ENCODE results near the gene RAB11B.
"Not testable (repeated sequence)": the region's sequence is repeated elsewhere in the genome, so short reads cannot be mapped to it uniquely, and the experiment has no call there.

The RAB11B gene

GRCh38 chr19:8389891-8390616 is at the start of gene RAB11B:
Gene RAB11B, plus strand, starts transcription at chr19:8390360. Its CDS starts 57 bp downstream, at chr19:8390417.
- peak; percentile 69 to 100 (median 98) for DNase-seq

DNA sequence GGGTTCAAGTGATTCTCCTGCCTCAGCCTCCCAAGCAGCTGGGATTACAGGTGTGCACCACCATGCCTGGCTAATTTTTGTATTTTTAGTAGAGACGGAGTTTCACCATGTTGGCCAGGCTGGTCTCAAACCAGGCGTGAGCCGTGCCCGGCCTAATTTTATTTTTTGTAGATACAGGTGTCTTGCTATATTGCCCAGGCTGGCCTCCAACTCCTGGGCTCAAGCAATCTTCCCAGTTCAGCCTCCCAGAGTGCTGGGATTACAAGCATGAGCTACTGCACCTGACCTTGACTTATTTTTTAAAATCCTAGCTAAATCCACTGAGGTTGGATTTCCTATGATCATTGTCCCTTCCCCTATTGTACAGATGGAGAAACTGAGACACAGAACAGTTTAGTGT is 48.7 kb upstream of the RAB11B start:
- not testable (repeated sequence) for DNase-seq

GRCh38 chr19:8342316-8342683 is 47.9 kb upstream of the RAB11B start:
- DNase-seq, result no peak

DNA sequence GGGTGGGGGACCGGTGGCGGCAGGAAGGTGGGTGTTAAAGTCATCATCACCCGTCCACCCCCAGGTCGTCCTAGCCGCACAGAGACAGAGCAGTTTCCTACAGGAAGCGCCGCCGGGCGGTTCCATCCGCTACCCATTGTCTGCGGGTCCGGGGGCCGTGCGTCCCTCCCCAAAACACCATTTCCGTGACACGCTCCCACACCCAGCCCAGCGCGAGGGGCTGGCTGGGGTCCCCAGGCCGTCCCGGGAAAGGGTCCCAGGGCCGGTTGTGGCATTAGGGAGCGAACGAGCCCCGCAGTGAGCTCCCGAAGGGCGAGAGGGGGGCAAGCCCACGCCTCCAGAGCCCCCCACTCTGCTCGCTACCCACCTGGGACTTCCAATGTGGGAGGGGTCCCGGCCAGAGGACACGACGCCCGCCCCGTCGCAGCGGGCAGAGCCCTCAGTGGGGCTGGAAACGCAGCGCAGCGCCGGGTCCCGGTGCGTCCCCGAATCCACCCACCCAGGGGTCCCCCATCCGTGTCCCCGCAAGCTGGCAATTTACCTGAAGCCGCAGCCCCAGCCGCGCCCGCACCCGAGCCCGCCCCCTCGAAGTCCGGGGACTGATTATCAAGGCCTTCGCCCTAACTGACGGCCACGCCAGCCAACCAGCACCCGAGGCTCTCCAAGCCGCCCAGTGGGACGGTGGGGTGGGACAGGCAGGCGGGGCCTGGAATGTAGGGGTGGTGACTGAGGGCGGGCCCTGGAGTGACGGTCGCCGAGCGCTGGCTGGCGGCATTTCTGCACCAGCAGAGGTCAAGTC is 47.3 kb upstream of the RAB11B start, which contains the start of gene KANK3:
Gene KANK3, minus strand, starts transcription at position 579 of the 799 bp plus-strand sequence. CDS start 5,434 bp downstream, outside the sequence.
- DNase-seq, result peak in 13 of 14 donors; percentile 34 to 87 (median 70)

DNA sequence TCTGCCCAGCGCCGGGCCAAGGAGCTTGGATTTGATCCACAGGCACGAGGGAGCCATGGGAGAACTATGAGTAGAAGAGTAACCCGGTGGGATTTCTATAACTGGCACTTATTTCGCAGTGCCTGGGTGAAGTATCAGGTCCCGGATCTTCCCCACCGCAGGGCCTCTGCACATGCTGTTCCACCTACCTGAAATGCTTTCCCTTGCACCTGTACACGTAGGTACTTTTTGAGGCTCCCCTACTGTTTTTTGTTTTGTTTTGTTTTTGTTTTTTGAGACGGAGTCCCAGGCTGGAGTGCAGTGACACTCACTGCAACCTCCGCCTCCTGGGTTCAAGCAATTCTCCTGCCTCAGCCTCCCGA is 46.7 kb upstream of the RAB11B start:
- DNase-seq, result no peak

GRCh38 chr19:8349629-8350372 is 40.4 kb upstream of the RAB11B start:
- DNase-seq, result not testable (repeated sequence)

- DNase-seq, result no peak
Observed at GRCh38 chr19:8352134-8352827, 37.9 kb upstream of the RAB11B start.

DNA sequence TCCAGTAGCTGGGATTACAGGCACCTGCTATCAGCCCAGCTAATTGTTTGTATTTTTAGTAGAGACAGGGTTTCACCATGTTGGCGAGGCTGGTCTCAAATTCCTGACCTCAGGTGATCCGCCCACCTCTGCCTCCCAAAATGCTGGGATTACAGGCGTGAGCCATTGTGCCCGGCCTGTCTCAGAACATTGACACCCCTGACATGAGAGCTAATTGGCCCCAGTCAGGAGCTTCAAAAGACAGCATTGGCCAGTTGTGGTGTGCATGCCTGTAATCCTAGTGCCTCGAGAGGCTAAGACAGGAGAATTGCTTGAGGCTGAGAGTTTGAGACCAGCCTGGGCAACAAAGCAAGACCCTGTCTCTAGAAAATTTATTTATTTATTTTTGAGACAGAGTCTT is 37.3 kb upstream of the RAB11B start:
- not testable (repeated sequence) for DNase-seq

DNA sequence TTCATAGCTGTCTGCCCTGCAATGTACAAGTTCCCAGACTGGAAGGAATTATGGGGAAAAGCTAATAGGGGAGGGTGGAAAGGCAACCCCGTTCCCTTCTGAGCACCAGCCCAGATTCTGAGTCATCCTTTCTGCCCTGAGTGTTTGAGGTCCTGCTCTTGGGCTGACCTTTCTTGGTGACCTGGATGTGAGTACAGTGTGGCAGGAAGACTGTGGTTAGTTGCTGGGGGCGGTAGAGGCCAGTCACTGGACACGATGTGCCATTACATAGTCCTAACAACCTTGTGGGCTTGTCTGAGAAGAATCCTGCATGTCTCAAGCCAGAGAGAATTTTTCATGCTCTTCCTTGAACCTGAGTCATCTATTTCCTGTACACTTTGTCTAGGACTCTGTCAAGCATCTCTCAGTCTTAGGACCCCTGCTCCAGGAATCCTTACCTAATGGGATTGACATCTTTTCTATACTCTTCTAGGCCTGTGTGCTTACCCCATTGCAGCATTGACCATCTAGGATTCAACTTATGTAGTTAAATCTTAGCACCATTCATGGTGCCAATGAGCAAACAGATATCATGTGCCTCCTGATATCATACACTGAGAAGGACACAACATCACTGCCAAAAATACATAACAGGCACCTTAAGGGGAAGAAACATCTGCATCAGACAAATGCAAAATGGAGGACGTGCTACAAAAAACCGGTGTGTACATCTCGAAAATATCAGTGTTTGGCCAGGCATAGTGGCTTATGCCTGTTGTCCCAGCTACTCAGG is 34.3 kb upstream of the RAB11B start:
- DNase-seq, result peak in 1 of 14 donors; percentile 26

DNA sequence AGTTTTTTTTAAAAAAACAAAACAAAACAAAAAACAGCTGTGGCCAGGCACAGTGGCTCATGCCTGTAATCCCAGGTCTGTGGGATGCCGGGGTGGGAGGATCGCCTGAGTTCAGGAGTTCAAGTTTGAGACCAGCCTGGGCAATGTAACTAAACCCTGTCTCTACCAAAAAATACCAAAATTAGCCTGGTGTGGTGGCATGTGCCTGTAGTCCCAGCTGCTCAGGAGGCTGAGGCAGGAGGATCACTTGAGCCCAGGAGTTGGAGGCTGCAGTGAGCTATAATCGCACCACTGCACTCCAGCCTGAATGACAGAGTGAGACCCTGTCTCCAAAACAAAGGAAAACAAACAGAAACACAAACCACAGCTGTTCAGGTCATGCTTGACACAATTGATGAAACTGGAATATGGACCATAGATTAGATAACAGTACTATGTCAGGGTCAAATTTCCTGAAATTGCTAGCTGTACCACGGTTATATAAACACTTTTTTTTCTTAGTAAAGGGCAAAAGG is 33.1 kb upstream of the RAB11B start:
- no peak for DNase-seq

DNA sequence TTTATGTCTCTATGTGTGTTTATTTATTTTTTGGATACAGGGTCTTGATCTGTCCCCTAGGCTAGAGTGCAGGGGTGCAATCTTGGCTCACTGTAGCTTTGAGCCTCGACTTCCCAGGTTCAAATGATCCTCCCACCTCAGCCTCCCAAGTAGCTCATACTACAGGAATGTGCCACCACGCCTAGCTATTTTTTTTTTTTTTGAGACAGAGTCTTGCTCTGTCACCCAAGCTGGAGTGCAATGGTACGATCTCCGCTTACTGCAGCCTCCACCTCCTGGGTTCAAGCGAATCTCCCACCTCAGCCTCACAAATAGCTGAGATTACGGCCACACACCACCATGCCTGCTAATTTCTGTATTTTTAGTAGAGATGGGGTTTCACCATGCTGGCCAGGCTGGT is 31.2 kb upstream of the RAB11B start:
- DNase-seq, result no peak

DNA sequence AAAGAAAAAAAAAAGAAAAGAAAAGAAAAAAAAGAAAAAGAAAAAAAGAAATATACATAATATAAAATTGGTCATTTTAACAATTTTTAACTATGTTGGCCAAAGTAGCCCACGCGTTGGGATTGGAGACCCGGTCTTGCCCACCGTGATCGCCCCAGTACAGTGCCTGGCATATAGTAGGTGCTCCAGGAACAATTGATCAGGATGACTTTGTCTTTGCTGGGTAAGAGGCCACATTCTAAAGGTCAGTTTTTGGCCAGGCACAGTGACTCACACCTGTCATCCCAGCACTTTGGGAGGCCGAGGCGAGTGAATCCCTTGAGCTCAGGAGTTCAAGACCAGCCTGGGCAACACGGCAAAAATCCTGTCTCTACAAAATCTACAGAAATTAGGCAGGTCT is 30.0 kb upstream of the RAB11B start:
- DNase-seq, result no peak

DNA sequence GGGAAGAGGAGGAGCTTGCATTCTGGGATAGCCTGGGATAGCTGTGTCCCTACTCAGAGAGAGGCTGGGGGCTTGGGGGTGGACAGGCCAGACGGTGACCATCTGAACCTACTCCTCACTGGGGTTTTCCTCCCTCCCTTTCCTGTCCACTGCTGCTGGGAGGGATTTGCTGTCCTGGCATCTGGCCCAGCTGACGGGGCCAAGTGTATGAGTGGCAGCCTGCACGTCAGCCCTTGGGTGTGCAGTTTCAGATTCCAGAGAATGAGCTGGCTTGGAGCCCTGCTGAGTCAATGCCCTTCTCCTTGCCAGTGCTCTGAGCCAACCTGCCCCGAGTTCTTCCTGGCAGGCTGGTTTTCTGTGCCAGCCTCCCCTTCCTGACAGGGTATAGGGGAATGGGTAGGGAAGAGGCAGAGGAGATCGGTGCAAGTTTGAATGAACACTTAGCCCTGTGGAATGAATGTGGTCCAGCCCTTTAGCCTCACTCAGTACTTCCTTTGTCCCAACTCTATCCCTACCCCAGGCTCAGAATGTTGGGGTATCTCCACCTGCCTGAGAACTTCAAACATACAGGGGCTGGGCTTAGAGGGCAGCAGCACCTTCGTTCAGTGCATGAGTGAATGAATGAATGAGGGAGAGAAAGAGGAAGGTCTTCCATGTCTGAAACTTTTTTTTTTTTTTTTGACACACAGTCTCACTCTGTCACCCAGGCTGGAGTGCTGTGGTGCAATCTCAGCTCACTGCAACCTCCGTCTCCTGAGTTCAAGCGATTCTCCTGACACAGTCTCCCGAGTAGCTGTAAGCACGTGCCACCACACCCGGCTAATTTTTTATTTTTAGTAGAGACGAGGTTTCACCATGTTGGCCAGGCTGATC is 28.0 kb upstream of the RAB11B start:
- peak in 12 of 14 donors; percentile 6 to 93 (median 59) for DNase-seq

DNA sequence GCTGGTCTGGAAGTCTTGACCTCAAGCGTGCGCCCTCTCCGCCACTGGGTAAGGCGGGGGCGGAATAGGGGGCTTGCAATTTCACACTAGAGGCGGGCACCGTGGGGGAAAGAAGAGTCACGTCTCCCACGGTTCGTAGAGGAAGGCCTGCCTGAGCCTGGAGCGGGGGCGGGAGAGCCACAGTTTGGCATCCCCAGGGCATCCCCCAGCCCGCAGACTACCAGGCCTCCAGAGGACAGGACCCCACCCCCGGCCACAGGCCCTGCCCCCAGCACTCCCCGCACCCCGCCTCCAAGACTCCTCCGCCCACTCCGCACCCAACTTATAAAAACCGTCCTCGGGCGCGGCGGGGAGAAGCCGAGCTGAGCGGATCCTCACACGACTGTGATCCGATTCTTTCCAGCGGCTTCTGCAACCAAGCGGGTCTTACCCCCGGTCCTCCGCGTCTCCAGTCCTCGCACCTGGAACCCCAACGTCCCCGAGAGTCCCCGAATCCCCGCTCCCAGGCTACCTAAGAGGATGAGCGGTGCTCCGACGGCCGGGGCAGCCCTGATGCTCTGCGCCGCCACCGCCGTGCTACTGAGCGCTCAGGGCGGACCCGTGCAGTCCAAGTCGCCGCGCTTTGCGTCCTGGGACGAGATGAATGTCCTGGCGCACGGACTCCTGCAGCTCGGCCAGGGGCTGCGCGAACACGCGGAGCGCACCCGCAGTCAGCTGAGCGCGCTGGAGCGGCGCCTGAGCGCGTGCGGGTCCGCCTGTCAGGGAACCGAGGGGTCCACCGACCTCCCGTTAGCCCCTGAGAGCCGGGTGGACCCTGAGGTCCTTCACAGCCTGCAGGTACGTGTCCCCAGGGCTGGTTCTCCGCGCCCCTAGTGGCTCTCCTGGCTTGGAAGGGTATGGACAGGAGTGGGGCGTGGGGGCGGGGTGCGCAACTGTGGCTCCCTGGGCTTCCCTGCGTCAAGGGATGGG is 26.1 kb upstream of the RAB11B start, which contains the start of gene ANGPTL4:
Gene ANGPTL4, plus strand, starts transcription at position 353 of the 969 bp plus-strand sequence. Its CDS starts 167 bp downstream, at position 520.
- DNase-seq, result peak in 11 of 14 donors; percentile 1 to 78 (median 43)

GRCh38 chr19:8366121-8366581 is 24.0 kb upstream of the RAB11B start:
- DNase-seq, result no peak

- peak in 1 of 14 donors; percentile 53 for DNase-seq
Observed at GRCh38 chr19:8366961-8367326, 23.2 kb upstream of the RAB11B start.

DNA sequence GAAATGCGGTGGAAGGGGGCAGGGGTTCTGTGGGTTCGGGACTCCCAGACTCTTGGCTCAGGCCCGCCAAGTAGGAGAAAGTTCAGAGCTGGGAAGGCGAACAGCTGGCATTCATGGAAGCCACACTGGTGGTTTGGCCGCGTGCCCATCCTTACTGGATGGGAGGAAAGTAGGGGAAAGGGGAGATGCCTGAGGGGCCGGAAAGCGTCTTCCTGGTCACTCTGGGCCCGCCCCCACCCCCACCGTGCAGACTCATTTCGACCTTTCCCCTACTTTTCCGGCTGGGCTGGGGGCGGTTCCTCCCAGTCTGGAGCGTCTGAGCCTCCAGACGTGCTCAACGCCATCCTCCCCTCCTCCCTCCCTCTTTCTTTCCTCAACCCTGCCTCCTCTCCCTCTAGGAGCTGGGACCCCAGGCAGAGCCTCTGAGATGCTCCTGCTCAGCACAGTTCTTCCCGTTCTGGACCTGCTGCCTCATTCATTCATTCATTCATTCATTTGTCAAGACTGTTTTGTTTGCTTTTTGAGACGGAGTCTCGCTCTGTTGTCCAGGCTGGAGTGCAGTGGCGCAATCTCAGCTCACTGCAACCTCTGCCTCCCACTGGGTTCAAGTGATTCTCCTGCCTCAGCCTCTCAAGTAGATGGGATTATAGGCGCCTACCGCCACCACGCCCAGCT is 22.7 kb upstream of the RAB11B start:
- DNase-seq, result peak in 12 of 14 donors; percentile 25 to 81 (median 60)
